Measurements from ENCODE around the gene FOXE3.

Gene FOXE3

DNA sequence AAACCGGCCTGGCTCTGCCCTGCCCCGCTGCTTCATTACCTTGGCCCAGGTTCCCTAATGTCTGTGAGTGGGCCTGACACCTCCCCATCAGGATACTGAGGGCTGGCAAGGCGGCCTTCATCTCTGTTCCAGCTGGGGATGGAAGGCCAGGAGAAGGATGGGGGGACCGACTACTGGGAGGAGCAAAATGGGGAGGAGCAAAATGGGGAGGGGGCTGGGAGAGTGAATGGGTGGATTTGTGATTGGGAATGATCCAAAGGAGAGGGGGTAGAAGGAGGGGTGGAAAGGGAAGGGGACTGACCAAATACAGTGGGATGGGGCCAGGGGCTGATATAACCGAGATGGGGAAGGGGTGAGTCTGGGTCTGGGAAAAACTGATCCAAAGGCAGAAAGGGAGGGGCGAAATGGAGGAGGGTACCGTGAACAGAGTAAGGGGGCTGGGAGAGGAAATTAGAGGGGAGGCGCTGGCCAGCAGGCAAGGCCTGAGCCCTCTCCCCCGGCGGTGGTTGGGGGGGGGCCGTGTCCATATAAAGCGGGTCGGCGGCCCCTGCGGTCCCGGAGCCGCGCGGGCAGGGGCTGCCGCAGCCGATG, at the start of gene FOXE3:
TSS of gene FOXE3 (plus strand) at position 558 of the 591 bp plus-strand sequence. CDS start at position 589, 31 bp downstream.
- no peak for DNase-seq

DNA sequence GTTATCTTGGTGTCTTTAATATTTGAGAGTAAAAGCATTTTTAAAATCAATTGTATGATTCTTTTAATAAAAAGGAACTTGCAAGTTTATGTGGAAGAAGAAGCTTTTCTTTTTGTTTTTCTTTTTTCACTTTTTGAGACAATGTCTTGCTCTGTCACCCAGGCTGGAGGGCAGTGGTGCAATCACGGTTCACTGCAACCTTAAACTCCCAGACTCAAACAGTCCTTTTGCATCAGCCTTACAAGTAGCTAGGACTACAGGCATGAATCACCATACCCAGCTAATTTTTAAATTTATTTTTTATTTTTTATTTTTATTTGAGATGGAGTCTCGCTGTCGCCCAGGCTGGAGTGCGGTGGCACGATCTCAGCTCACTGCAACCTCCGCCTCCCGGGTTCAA, 48.4 kb upstream of the FOXE3 start:
- DNase-seq, result no peak

- DNase-seq, result no peak
These were observed 45.0 kb upstream of the FOXE3 start for GRCh38 chr1:47371016-47371517.

DNA sequence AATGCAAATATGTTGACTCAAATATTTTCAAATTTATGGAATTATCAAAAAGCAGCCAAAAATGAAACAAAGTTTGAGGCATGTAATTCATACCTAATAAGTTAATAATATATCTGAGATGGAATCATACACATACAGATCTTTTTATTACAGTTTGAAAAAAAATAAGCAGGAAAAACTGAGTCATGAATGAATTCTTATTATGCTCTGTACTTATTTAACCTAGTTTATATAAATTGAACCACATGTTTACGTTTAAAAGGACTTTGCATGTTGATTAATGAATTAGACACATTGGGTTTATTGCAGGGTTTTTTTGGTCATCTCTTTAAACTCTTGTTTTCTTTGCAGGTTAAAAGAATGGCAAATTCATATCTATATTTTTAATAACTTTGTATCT, 41.6 kb upstream of the FOXE3 start:
- no peak for DNase-seq

DNA sequence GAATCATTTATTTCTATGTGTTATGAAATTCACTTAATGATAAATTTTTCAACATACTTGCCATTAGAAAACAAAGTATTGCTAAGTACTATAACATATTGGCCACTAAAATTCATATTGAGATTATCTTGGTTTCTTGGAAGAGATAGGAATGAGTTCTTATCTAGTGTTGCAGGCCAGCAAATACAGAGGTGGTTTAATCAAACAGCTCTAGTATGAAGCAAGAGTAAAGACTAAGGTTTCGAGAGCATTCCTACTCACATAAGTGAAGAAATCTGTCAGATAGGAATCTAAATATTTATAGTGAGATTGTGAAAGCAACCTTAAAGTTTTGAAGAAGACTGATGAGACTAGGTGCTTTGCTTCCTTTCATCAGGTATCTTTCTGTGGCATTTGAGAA, 37.9 kb upstream of the FOXE3 start:
- no peak for DNase-seq

DNA sequence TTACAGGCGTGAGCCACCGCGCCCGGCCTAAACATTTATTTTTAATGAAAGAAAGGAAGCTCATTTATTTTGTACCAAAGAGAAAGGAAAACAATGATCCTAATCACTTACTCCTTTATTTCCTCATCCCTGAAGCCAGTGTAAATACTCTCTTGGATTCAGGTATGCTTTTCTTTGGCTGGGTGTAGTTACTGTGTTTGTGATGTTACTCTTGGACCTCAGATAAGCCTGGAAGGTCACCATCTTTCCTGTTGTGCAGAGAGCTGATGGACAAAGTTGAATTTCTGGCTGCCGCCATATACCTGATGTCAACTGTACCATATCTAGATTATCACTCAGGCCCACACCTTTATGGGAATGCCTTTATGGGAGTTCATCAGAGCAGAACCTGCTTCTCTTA, 35.4 kb upstream of the FOXE3 start:
- no peak for DNase-seq

- DNase-seq, result no peak
These were observed 33.6 kb upstream of the FOXE3 start for GRCh38 chr1:47382399-47382983.

DNA sequence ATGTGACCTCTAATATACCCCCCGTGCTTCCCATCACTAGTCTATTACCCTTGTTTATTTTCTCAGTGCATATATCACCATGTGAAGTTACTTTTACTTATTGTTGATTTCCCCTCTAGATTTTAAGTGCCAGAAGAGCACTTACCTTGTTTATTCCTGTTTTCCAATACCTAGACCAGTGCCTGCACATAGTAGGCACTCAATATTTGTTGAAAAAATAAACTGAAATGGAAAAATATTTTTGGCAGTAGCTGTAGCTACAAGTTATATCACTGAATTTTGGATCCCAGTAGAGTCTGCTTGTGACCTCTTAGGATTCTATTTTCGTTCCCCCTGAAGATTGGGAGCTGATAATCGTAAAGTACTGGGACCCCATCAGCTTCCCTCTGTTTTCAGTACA, 32.0 kb upstream of the FOXE3 start:
- no peak for DNase-seq

DNA sequence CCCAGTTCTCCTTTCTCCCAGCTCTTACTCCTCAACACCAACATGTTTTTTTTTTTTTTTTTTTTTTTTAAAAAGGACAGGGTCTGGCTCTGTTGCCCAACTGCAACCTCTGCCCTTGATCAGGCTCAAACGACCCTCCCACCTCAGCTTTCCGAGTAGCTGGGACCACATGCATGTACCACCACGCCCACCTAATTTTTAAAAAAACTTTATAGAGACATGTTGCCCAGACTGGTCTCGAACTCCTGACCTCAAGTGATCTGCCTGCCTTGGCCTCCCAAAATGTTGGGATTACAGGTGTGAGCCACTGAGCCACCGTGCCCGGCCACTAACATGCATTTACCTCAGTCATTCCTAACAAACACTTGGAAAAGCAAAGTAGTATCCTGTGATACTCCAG, 31.1 kb upstream of the FOXE3 start:
- no peak for DNase-seq

- DNase-seq, result no peak
These were observed 29.8 kb upstream of the FOXE3 start for GRCh38 chr1:47386268-47386667.

GRCh38 chr1:47388030-47388890, 27.8 kb upstream of the FOXE3 start:
- no peak for DNase-seq

GRCh38 chr1:47388891-47389238, 27.2 kb upstream of the FOXE3 start:
- no peak for DNase-seq

DNA sequence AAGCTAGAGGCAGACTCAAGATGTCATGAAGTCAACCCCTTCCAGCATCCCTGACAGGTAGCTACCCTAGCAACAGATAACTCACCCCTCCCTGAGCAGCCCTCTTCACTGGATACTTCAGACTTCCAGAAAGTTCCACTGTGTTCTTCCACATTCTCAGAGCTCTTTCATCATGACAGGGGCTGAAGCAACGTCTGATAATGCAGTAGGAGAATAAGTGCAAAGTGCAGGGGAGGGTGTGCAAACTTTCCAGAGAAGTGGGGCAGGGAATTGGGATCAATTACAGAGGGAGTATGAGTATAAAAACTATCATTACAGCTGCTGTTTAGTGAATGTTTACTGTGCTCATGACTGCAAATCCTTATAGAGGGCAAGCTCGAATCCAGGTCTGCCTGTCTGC, 26.4 kb upstream of the FOXE3 start:
- no peak for DNase-seq

DNA sequence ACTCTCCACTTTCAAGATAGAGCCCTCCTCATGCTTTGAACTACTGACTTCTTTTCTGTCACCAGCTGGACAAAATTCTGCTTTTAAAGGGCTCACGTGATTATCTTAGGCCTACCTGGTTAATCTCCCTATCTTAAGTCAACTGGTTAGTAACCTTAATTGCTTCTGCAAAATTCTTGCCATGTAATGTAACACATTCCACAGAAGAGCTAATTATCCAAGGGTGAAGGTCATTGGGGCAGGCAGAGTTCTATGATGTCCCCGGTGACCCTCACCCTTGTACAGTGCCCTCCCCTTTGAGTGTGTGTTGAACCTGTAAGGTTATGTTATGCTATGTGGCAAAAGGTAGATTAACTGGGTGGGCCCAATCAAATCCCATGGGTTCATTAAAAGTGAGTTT, 25.2 kb upstream of the FOXE3 start:
- no peak for DNase-seq

DNA sequence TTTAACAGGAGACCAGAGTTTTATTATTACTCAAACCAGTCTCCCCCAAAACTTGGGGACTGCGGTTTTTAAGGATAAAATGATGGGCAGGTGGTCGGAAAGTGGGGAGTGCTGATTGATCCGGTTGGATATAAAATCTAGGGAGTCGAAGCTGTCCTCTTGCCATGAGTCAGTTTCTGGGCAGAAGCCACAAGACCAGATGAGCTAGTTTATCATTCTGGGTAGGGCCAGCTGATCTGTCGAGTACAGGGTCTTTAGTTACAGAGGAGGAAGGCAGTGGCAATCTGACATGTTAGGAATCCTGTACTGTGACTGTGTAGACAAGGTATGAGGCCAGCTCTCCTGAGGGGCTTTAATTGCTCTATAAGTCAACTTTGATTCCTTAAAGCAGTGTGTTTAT, 22.9 kb upstream of the FOXE3 start:
- DNase-seq, result no peak

DNA sequence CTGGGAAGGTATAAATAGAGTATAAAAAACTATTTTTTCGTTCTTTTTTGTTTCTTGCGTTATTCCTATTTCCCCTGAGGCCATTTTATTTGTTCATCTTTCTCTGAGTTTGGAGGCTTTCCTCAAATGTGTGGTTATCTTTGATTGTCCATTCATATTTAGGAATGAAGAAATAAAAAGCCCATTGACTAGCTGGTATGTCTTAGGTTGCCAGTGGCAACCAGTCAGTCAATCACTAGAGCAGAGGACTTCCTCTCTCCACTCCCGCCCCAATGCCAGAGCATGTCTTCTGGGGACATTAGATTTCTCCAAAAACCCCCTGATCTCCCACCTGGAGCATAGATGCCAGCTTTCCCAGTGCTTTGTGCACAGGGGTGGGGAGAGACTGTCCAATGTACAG, 20.7 kb upstream of the FOXE3 start:
- DNase-seq, result no peak

- DNase-seq, result no peak
These were observed 19.4 kb upstream of the FOXE3 start for GRCh38 chr1:47396671-47397196.

DNA sequence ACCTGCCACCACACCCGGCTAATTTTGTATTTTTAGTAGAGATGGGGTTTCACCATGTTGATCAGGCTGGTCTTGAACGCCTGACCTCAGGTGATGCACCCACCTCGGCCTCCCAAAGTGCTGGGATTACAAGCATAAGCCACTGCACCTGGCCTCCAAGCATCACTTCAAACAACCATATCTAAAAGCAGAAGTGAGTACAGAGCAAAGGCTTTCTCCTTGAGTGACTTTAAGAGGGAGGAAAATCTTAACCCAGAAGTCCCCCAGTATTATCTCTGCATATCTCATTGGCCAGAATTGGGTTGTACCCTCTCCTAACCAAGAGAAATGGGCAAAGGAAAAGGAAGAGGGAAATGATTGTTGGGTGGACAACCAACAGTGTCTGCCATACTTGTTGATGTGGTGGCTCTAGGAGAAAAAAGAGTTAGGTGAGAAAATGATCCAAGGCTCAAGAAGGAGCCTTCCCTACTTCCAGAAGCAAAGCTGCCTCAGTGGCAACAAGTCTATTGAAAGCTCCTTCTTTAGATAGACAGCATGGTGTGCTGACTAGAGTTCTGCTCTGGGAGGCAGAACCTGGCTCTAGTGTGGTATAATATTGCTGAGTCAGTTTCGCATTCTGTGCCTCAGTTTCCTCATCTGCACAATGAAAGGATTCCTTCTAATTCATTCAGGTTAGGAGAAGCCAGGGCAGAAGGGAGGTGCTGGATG, 16.8 kb upstream of the FOXE3 start:
- no peak for DNase-seq

- DNase-seq, result no peak
These were observed 16.3 kb upstream of the FOXE3 start for GRCh38 chr1:47399846-47400155.

DNA sequence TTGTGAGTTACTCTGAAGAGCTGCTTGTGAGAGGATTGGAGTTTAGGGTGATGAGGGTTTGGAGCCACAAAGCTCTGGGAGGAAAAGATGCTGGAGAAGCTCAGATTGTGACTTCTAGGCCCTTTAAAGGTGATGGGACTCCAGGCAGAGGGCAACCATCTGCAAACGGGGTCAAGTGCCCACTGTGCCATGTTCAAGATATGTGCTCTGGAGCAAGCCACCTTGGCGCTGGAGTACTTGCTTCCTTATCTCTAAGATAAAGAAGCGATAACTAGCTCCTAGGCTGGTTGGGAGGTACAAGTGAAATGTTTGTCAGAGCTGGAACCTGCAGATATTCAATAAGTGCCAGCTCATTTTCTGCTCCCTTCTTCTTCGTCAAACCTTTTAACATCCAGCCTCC, 14.3 kb upstream of the FOXE3 start:
- DNase-seq, result no peak

- no peak for DNase-seq
These were observed 13.5 kb upstream of the FOXE3 start for GRCh38 chr1:47402591-47402990.

GRCh38 chr1:47403321-47403910, 12.7 kb upstream of the FOXE3 start:
- DNase-seq, result no peak

- no peak for DNase-seq
These were observed 10.4 kb upstream of the FOXE3 start for GRCh38 chr1:47405697-47406096.
